Effector memory CD8-positive, alpha-beta T cell (primary cell): ENCODE measurements around the gene ADCYAP1R1.
A peak's percentile ranks its signal among the peaks of the same experiment; 100 is the strongest.

Experiments used
- ATAC-seq: fragments of 150-1000 bp; cut with Tn5 transposase; replicated peaks from 2 replicates; pipeline ENCODE4 v1.10.0; 2021; ENCODE audit warnings: mild to moderate bottlenecking, moderate library complexity
- DNase-seq, 3 experiments: peaks; one replicate each; pipeline ENCODE4 v3.0.0; 2021
- H3K27ac Mint-ChIP-seq, 2 donors: one replicate each; pipeline ENCODE4 v1.8.0; 2022; ENCODE audit warnings: mild to moderate bottlenecking in 2 of 2, mixed read lengths in 2 of 2, moderate library complexity in 2 of 2
- H3K27me3 Mint-ChIP-seq, 2 donors: one replicate each; pipeline ENCODE4 v1.8.0; 2022; ENCODE audit warnings: mixed read lengths in 2 of 2
- H3K36me3 Mint-ChIP-seq: one replicate; pipeline ENCODE4 v1.8.0; 2022; ENCODE audit warnings: mild to moderate bottlenecking, moderate library complexity, mixed read lengths; ENCODE audit not compliant: insufficient read depth
- H3K4me1 Mint-ChIP-seq, 2 donors: one replicate each; pipeline ENCODE4 v1.8.0; 2022; ENCODE audit warnings: low read depth in 2 of 2, mixed read lengths in 2 of 2
- H3K4me3 Mint-ChIP-seq, 2 donors: one replicate each; pipeline ENCODE4 v1.8.0; 2022; ENCODE audit warnings: mild to moderate bottlenecking in 2 of 2, mixed read lengths in 2 of 2, moderate library complexity in 2 of 2
- H3K9me3 Mint-ChIP-seq, 2 donors: one replicate each; pipeline ENCODE4 v1.8.0; 2022; ENCODE audit warnings: mixed read lengths in 2 of 2
- total RNA-seq, 9 experiments: gene quantifications; one replicate each; lab custom pipeline; 2026; lab: John Stamatoyannopoulos, UW

ADCYAP1R1 gene
- 0 to 0.11 (median 0) reads per million in 9 experiments for total RNA-seq

- no peak for DNase-seq
- Mint-ChIP-seq H3K4me1 (peaks cover 3 to 4% of the 10 kb centered on the region in 2 donors), H3K27ac (peak within 1 kb of the TSS in 1 of 2 donors; percentile 46), H3K9me3 (no peaks in the 10 kb centered on the region), H3K27me3 (peaks cover 41 to 61% of the 10 kb centered on the region in 2 donors), H3K36me3 (no peaks in the 10 kb centered on the region), H3K4me3 (no peak within 1 kb of the TSS)
- no peak for ATAC-seq
Observed at GRCh38 chr7:31051598-31052486, at the start of gene ADCYAP1R1. ADCYAP1R1 (plus strand) TSS chr7:31052308; CDS start chr7:31063265, 10,957 bp downstream.

DNA sequence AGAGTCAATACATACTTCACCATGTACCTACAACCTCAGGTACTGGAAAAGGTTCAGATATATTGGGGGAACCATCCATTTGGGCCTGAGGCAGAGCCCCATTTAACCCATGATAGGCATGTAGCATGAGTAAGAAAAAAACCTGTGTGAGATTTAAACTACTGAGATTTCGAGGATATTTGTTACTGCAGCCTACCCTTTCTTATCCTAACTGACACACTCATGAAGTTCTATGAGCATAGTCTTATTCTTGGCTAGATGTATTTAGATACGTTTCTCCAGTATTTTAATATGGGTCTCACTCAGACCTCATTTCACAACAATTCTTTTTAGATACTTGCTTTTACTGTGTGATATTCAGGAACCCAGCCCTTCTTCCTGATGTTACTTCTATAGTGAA, 49.0 kb upstream of the ADCYAP1R1 start:
- Mint-ChIP-seq H3K27ac (no peak overlapping the region), H3K4me1 (no peaks in the 10 kb centered on the region), H3K27me3 (peaks cover 12 to 40% of the 10 kb centered on the region in 2 donors), H3K36me3 (no peaks in the 10 kb centered on the region), H3K9me3 (no peaks in the 10 kb centered on the region), H3K4me3 (no peak overlapping the region)
- ATAC-seq (no peak), DNase-seq (no peak)

GRCh38 chr7:31003721-31004120, 48.4 kb upstream of the ADCYAP1R1 start:
- no peak overlapping the region for H3K27ac Mint-ChIP-seq
- H3K4me1 Mint-ChIP-seq, result no peaks in the 10 kb centered on the region
- no peak for ATAC-seq
- DNase-seq, result no peak
- peaks cover 14 to 39% of the 10 kb centered on the region in 2 donors for H3K27me3 Mint-ChIP-seq
- no peaks in the 10 kb centered on the region for H3K9me3 Mint-ChIP-seq
- no peaks in the 10 kb centered on the region for H3K36me3 Mint-ChIP-seq
- H3K4me3 Mint-ChIP-seq, result no peak overlapping the region

DNA sequence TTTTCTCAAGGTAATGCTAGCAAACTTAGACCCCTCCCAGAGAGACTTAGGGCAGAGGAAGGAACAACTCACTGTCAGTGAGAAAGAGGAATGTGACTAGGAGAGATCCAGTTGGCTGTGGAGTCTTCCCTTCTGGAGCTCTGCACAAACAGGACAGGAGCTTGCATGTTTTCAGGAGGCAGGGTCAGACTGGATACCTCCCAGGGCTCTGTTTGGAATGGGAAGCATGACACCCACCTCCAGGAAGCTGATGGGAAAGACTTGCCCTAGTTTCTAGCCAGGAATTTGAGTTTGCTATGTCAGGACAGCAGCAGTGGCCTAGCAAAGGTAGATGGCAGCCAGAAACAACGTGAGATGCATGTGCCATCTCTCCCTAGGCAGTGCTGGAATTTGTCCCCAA, 47.7 kb upstream of the ADCYAP1R1 start:
- DNase-seq (no peak), ATAC-seq (no peak)
- Mint-ChIP-seq H3K36me3 (no peaks in the 10 kb centered on the region), H3K4me3 (no peak overlapping the region), H3K9me3 (no peaks in the 10 kb centered on the region), H3K27ac (no peak overlapping the region), H3K4me1 (no peaks in the 10 kb centered on the region), H3K27me3 (peaks cover 21 to 32% of the 10 kb centered on the region in 2 donors)

DNA sequence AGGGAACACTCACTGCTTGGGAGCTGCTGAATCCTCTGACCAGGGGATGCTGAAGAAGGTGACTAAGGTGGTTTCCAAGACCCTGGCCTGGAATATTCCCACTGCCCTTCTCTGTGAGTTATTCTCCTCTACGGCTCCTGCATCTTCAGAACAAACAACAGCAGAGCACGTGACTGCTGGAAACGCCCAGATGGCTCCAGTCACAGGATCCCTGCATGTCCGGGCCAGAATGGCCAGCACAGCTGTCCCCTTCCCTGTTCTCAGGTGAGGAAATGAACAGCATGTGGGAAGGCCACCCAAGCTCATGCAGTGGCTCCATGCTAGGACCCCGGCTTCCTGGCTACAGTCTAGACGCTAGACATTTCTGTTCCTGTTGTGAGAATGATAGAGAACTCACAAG, 45.3 kb upstream of the ADCYAP1R1 start:
- H3K36me3 Mint-ChIP-seq, result no peaks in the 10 kb centered on the region
- ATAC-seq (no peak), DNase-seq (no peak)
- H3K4me3 Mint-ChIP-seq, result no peak overlapping the region
- no peak overlapping the region for H3K27ac Mint-ChIP-seq
- no peaks in the 10 kb centered on the region for H3K4me1 Mint-ChIP-seq
- H3K27me3 Mint-ChIP-seq, result peaks cover 18 to 32% of the 10 kb centered on the region in 2 donors
- H3K9me3 Mint-ChIP-seq, result peaks cover 0 to 1% of the 10 kb centered on the region in 2 donors

- Mint-ChIP-seq H3K27ac (no peak overlapping the region), H3K4me3 (no peak overlapping the region), H3K4me1 (no peaks in the 10 kb centered on the region), H3K36me3 (no peaks in the 10 kb centered on the region), H3K9me3 (peaks cover 0 to 1% of the 10 kb centered on the region in 2 donors), H3K27me3 (peaks cover 18 to 32% of the 10 kb centered on the region in 2 donors)
- no peak for DNase-seq
- no peak for ATAC-seq
Observed at GRCh38 chr7:31007634-31008033, 44.5 kb upstream of the ADCYAP1R1 start.

- Mint-ChIP-seq H3K4me1 (peaks cover 2 to 5% of the 10 kb centered on the region in 2 donors), H3K36me3 (no peaks in the 10 kb centered on the region), H3K27ac (no peak overlapping the region), H3K27me3 (peaks cover 34 to 39% of the 10 kb centered on the region in 2 donors), H3K9me3 (peaks cover 0 to 1% of the 10 kb centered on the region in 2 donors), H3K4me3 (no peak overlapping the region)
- DNase-seq (no peak), ATAC-seq (no peak)
Observed at GRCh38 chr7:31014826-31015225, 37.3 kb upstream of the ADCYAP1R1 start.

- Mint-ChIP-seq H3K9me3 (no peaks in the 10 kb centered on the region), H3K36me3 (no peaks in the 10 kb centered on the region), H3K4me1 (peaks cover 4 to 5% of the 10 kb centered on the region in 2 donors), H3K27ac (no peak overlapping the region), H3K4me3 (no peak overlapping the region), H3K27me3 (peaks cover 30 to 34% of the 10 kb centered on the region in 2 donors)
- DNase-seq, result no peak
- ATAC-seq, result no peak
Observed at GRCh38 chr7:31017032-31017675, 35.0 kb upstream of the ADCYAP1R1 start.

DNA sequence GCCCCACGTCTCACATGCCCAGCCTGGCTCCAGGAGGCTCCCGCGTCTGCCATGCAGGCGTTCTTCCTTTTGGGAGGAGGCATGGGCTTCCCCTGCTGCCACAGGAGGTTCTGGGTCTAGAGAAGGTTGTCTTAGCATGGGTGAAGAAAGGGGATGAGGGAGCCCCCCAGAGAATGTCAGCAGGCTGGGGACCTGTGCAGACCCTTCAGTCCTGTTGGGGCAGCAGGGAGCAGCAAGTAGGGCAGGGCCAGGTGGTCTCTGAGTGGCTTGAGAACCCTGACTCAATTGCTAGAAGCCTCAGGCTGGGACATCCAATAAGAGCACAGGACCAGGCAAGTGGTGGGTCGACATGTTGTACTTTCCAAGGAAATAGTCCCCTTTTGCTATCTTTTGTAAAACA, 34.4 kb upstream of the ADCYAP1R1 start:
- Mint-ChIP-seq H3K27ac (no peak overlapping the region), H3K27me3 (peaks cover 28 to 34% of the 10 kb centered on the region in 2 donors), H3K36me3 (no peaks in the 10 kb centered on the region), H3K4me1 (peaks cover 6 to 8% of the 10 kb centered on the region in 2 donors), H3K9me3 (no peaks in the 10 kb centered on the region), H3K4me3 (no peak overlapping the region)
- no peak for ATAC-seq
- no peak for DNase-seq

GRCh38 chr7:31019509-31019908, 32.6 kb upstream of the ADCYAP1R1 start:
- H3K27me3 Mint-ChIP-seq, result peaks cover 13 to 22% of the 10 kb centered on the region in 2 donors
- ATAC-seq (no peak), DNase-seq (no peak)
- peaks cover 19 to 22% of the 10 kb centered on the region in 2 donors for H3K4me1 Mint-ChIP-seq
- H3K36me3 Mint-ChIP-seq, result no peaks in the 10 kb centered on the region
- H3K27ac Mint-ChIP-seq, result no peak overlapping the region
- H3K4me3 Mint-ChIP-seq, result no peak overlapping the region
- no peaks in the 10 kb centered on the region for H3K9me3 Mint-ChIP-seq

- H3K36me3 Mint-ChIP-seq, result no peaks in the 10 kb centered on the region
- peaks cover 11 to 16% of the 10 kb centered on the region in 2 donors for H3K27me3 Mint-ChIP-seq
- peaks cover 22% of the 10 kb centered on the region in 2 donors for H3K4me1 Mint-ChIP-seq
- no peaks in the 10 kb centered on the region for H3K9me3 Mint-ChIP-seq
- ATAC-seq (no peak), DNase-seq (no peak)
- no peak overlapping the region for H3K4me3 Mint-ChIP-seq
- no peak overlapping the region for H3K27ac Mint-ChIP-seq
Observed at GRCh38 chr7:31020161-31020560, 31.9 kb upstream of the ADCYAP1R1 start.

DNA sequence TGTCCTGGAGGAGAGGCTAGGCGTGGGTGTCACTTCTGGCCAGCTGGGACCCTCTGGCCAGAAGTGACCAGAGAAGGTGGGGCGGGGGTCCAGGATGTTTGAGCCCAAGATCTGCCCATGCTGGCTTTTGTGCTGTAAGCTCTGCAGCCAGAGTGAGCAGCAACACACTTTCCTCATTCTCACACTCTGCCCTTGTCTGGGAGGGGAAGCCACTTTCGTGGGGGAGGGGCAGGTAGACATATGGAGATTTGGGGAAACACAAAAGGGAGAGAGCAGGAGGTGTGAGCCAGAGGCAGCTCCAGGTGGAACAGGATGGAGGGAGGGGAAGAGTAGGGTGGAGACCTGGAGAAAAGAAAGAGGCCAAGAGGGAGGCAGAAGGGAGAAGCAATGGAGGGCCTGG, 31.5 kb upstream of the ADCYAP1R1 start:
- peaks cover 22% of the 10 kb centered on the region in 2 donors for H3K4me1 Mint-ChIP-seq
- no peaks in the 10 kb centered on the region for H3K36me3 Mint-ChIP-seq
- no peak overlapping the region for H3K27ac Mint-ChIP-seq
- peaks cover 6 to 11% of the 10 kb centered on the region in 2 donors for H3K27me3 Mint-ChIP-seq
- DNase-seq, result no peak
- ATAC-seq, result no peak
- no peaks in the 10 kb centered on the region for H3K9me3 Mint-ChIP-seq
- H3K4me3 Mint-ChIP-seq, result no peak overlapping the region

- Mint-ChIP-seq H3K9me3 (no peaks in the 10 kb centered on the region), H3K4me3 (no peak overlapping the region), H3K36me3 (no peaks in the 10 kb centered on the region), H3K27me3 (peaks cover 0 to 13% of the 10 kb centered on the region in 2 donors), H3K27ac (no peak overlapping the region), H3K4me1 (peaks cover 22% of the 10 kb centered on the region in 2 donors)
- DNase-seq (no peak), ATAC-seq (no peak)
Observed at GRCh38 chr7:31022117-31022516, 30.0 kb upstream of the ADCYAP1R1 start.
